WI38 (cell line): ENCODE results near the gene TAMALIN.

Experiments used
- H3K4me3 ChIP-seq: 2 replicates; pipeline ENCODE4 v1.5.1; 2011; ENCODE audit warnings: low read depth, mild to moderate bottlenecking, control low read depth, low read length
- CTCF ChIP-seq: IDR thresholded peaks from 2 replicates; pipeline ENCODE4 v1.5.1; 2012; ENCODE audit warnings: low read depth, mild to moderate bottlenecking, control low read depth, low read length

TAMALIN gene

GRCh38 chr12:52044292-52044983 is 37.7 kb downstream of the TAMALIN start:
- no peak overlapping the region for H3K4me3 ChIP-seq
- TF ChIP-seq CTCF = no peak

GRCh38 chr12:52045794-52046199 is 39.1 kb downstream of the TAMALIN start:
- H3K4me3 ChIP-seq = no peak overlapping the region
- TF ChIP-seq CTCF = no peak

- no peak for TF ChIP-seq CTCF
- H3K4me3 ChIP-seq = no peak overlapping the region
Measured at GRCh38 chr12:52046859-52047258, 40.1 kb downstream of the TAMALIN start.

GRCh38 chr12:52049286-52049685 is 42.5 kb downstream of the TAMALIN start:
- TF ChIP-seq CTCF = no peak
- H3K4me3 ChIP-seq = no peak overlapping the region

- TF ChIP-seq CTCF = no peak
- no peak overlapping the region for H3K4me3 ChIP-seq
Measured at GRCh38 chr12:52049688-52050087, 42.9 kb downstream of the TAMALIN start.

DNA sequence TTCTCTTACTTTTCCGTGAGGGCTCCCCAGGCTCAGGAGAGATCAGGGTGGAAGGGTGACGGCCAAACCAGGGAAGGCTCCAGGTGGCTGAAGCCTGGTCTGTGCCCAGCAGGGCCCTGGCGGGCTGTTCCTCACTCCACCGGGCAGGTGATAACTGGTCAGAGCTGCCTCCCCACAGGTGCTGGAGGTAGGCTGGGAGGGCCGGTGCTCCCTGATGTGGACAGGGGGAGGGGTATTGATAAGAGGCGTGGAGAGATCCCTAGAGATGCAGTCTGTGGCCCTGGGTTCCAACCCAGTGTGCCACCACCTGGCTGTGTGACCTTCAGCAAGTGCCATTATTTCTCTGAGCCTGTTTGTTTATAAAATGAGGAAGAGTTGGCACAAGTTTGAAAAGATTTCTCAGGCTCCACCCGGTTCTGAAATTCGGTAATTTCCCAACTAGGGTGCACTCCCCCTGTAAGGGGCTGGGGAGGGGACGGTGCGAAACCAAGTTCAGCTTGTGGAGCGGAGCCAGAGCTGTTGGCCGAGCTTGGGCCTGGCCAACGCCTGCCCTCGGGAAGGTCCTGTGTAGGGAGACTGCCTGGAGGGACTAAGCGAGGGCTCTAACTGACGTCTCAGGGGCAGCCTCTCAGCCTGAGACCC is 43.5 kb downstream of the TAMALIN start:
- H3K4me3 ChIP-seq = peak overlapping the region; percentile 69
- no peak for TF ChIP-seq CTCF

DNA sequence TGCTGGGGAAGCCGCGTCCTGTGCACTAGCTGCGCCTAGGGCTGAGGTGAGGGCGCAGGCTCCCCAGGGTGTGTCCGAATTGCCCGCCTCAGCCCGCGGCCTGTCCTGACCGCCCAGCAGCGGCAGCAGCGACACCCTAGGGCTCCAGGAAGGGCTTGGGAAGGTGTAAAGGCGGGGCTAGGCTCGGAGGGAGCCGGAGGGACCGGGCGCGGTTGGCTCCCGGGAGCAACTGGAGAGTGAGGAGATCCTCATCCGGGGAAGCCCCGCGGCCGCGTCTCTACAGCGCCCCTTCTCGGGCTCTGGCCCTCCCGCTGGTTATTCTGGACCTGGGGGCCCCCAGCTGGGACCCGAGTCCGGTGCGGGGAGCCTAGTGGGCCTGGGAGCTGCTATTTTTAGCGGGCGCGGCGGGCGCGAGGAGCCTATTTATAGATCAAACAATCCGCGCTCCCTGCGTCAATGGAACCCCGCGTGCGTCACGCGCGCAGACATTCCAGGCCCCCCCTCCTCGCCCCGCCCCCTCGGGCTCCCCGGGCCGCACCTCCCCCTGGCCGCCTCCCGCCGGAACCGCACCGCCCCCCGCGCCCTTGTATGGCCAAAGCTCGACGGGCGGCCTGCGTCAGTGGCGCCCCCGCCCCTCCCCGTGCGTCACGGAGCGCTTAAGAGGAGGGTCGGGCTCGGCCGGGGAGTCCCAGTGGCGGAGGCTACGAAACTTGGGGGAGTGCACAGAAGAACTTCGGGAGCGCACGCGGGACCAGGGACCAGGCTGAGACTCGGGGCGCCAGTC is 44.2 kb downstream of the TAMALIN start, which contains the start of gene NR4A1:
Gene NR4A1 (plus strand): TSS at position 685 of the 784 bp plus-strand sequence. CDS start 2,887 bp downstream, outside the sequence.
- no peak for TF ChIP-seq CTCF
- peak within 1 kb of the TSS; percentile 78 for H3K4me3 ChIP-seq
